Epithelial cell of proximal tubule (primary cell): ENCODE data around the gene CADPS. TPM values are rescaled to one million over a fixed set of nuclear protein-coding genes. Genes with fewer than 3 reads are reported as not detected.

Experiments used
- DNase-seq: peaks from one replicate; pipeline ENCODE4 v3.0.0-alpha.2; 2011; ENCODE audit warnings: low read depth
- H3K4me3 ChIP-seq: 2 replicates; pipeline ENCODE4 v1.5.1; 2011; ENCODE audit warnings: low read depth, mild to moderate bottlenecking, low read length
- CTCF ChIP-seq: conservative IDR thresholded peaks from 2 replicates; pipeline ENCODE4 v1.5.1; 2012; ENCODE audit warnings: low read depth, mild to moderate bottlenecking, low read length
- total RNA-seq: library from RNA; depleted of rRNA; stranded (reverse); fragments of >200 nt; gene quantifications from 2 replicates; pipeline ENCODE4 v1.2.3, GENCODE V29; 2015

Gene CADPS
- total RNA-seq, 1 donor from 2014 or later: not detected

- no peak overlapping the region for H3K4me3 ChIP-seq
- TF ChIP-seq CTCF: no peak
- no peak for DNase-seq
Observed at GRCh38 chr3:62607287-62608029, 267.8 kb downstream of the CADPS start.

DNA sequence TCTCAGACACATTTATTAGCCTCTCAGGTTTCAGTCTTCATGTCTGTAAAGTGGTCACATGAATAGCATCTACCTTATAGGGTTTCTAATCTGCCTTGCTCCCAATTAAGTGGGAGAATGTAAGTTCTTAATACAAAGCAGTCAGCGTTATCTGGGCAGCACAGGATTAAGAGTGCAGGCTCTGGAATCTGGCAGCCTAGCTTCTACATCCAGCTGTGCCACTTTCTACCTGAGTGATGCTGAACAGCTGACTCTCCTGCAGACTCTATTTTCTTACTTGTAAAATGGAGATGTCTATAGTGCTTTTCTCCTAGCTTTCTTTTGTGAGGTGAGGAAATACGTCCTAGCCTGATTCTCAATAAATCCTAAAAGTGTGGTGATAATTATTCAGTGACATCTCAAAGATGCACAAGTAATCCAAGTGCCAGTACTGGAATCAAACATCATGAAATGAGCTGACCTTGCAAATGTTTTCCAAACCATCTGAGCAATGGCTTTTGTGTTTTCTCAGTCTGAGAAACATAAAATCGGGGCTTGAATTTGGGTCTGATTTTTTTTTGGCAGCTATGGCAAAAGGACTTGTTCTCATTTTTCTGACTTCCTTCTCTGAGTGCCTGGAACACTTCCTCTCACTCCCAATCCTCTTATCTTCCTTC lies 269.7 kb downstream of the CADPS start:
- no peak for DNase-seq
- no peak overlapping the region for H3K4me3 ChIP-seq
- TF ChIP-seq CTCF: no peak

DNA sequence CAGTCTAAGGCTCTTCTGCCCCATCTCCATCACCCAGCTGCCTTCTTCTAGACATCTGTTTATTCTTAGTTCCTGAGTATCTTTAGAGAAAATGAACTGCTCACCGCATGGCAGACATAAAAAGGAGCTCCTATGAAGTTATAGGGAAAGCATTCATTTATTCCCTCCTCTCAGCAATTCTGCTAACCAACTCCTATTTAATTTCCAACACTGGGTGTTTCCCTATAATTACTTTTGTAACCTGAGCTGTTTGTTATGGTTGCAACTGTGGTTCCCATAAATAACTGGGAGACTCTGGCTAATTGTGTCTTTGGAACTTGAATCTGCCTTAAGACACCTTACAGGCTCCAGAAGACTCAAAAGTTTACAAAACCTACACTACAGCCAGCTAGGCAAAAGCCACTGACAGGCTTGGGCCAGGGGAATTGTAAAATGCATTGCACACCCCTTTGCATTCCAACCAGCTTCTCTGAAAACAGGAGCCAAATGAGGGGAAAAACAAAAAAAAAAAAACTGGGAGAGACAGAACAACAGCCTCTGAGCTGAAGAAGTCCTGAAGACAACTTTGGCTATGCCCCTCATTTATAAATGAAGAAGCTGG lies 270.4 kb downstream of the CADPS start:
- DNase-seq: no peak
- TF ChIP-seq CTCF: no peak
- H3K4me3 ChIP-seq: no peak overlapping the region

DNA sequence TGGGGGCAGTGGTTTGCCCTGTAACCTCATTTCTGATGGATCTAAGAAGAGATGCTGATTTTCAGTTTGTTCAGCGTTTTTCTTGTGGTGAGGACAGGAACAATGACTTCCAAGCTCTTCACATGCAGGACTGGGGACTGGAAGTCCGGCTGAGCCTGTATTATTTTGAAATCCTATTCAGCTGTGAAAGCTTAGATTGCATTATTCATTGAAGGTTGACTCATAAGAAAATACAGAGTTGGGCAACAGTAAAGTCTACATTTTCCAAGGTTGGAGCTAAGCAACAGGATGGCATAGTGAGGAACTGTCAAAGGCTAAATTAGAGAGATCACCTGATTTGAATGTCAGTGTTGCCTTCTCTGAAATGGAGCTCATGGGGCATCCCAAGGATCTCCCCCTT lies 270.9 kb downstream of the CADPS start:
- H3K4me3 ChIP-seq: no peak overlapping the region
- DNase-seq: peak; percentile 86
- no peak for TF ChIP-seq CTCF

- no peak overlapping the region for H3K4me3 ChIP-seq
- DNase-seq: no peak
- no peak for TF ChIP-seq CTCF
Observed at GRCh38 chr3:62602987-62603386, 272.2 kb downstream of the CADPS start.

- no peak overlapping the region for H3K4me3 ChIP-seq
- TF ChIP-seq CTCF: no peak
- no peak for DNase-seq
Observed at GRCh38 chr3:62602129-62602770, 273.0 kb downstream of the CADPS start.
